ENCODE measurements around the gene HCFC2. TPM values are rescaled to one million over a fixed set of nuclear protein-coding genes. Genes with fewer than 3 reads are reported as not detected.

HCFC2 gene
- total RNA-seq, 1 experiment from 2014 or later: 9.4 TPM

DNA sequence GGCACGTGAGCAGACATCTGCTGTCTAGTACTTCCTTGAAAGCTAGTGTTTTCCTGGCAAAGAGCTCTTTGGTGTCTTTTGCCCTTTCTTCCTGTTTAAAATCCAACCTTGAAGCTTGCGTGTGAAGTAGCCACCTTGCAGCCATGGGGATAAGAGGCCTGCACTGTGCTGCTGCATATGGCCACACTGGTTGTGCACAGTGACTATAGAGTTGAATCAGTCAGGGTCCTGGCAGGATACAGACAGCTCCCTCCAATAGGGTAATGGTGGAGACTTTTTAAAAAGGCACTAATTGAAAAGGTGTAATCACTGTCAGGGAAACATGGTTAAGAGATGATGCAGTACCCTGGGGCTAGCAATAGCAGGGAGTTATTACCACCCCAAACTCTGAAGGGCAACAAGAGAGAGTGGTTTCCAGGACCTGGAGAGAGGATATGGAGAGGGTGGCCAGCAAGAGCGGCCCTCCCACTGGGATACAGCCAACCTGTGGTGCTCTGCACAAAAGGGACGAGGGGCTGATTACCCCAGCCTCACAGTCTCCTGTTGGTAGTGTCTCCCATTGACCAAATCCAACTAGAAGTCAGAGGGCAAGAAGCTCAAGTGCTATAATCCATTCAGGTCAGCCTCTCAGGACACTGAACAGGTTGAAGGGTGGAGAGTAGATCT lies 9.5 kb upstream of the HCFC2 start:
- TF ChIP-seq, protein P1, sequence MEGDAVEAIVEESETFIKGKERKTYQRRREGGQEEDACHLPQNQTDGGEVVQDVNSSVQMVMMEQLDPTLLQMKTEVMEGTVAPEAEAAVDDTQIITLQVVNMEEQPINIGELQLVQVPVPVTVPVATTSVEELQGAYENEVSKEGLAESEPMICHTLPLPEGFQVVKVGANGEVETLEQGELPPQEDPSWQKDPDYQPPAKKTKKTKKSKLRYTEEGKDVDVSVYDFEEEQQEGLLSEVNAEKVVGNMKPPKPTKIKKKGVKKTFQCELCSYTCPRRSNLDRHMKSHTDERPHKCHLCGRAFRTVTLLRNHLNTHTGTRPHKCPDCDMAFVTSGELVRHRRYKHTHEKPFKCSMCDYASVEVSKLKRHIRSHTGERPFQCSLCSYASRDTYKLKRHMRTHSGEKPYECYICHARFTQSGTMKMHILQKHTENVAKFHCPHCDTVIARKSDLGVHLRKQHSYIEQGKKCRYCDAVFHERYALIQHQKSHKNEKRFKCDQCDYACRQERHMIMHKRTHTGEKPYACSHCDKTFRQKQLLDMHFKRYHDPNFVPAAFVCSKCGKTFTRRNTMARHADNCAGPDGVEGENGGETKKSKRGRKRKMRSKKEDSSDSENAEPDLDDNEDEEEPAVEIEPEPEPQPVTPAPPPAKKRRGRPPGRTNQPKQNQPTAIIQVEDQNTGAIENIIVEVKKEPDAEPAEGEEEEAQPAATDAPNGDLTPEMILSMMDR (IDR thresholded peaks at IDR 0.05; ENCODE audit: unreplicated experiment): no peak
- no peak overlapping the region for H3K27ac Mint-ChIP-seq (ENCODE audit: unreplicated experiment)
- peaks cover 4% of the 10 kb centered on the region for H3K4me1 Mint-ChIP-seq (ENCODE audit: low read depth, unreplicated experiment)
- CTCF ChIA-PET: no interaction called here
- no peak overlapping the region for H3K4me3 Mint-ChIP-seq (ENCODE audit: low read depth, unreplicated experiment)
- H3K9me3 Mint-ChIP-seq (ENCODE audit: low read depth, unreplicated experiment): no peaks in the 10 kb centered on the region
- intact Hi-C loops (cut with micrococcal nuclease; ENCODE audit: unreplicated experiment): no loop called here
- H3K27me3 Mint-ChIP-seq (ENCODE audit: unreplicated experiment): peaks cover 82% of the 10 kb centered on the region
- no TSS peak for BruUV-seq (replicated peaks)
- DNase-seq: no peak
- H3K36me3 Mint-ChIP-seq (ENCODE audit: insufficient read depth, unreplicated experiment): no peaks in the 10 kb centered on the region

DNA sequence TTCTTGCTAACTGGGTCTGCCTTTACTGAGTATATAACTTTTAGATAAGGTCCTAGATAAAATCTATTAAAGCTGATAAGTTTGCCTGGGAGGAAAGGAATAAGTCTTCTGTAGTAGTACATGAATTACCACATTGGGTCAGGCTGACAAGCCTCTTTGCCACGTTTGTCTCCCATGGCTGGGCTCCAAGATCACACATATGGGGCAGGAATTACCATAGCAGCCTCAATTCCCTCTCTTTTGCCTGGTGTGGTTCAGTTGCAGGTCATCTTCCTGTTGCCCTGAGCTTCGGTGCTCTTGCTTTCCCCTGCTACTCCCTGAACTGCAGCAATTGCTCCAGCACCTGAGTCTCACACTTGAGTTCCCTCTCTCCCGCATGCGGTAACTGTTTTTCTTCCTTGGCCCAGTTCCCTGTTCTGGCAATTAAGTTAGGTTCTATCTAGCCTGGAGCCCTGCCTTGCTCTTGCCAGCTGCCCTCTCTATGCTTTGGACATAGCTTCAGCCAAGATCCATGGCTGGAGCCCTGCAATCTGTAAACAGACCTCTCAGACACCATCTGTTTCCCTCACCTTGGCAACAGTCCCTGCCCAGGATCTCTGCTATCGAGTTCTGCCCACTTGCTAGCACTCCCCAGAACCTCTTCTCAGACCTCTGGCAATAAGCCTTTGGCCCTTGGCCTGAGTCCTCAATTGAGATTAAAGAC lies 8.5 kb upstream of the HCFC2 start:
- no peaks in the 10 kb centered on the region for H3K4me1 Mint-ChIP-seq (ENCODE audit: low read depth, unreplicated experiment)
- H3K27ac Mint-ChIP-seq (ENCODE audit: unreplicated experiment): no peak overlapping the region
- TF ChIP-seq, protein P1 (IDR thresholded peaks at IDR 0.05; ENCODE audit: unreplicated experiment): no peak
- DNase-seq: no peak
- no peaks in the 10 kb centered on the region for H3K9me3 Mint-ChIP-seq (ENCODE audit: low read depth, unreplicated experiment)
- BruUV-seq (replicated peaks): no TSS peak
- CTCF ChIA-PET: no interaction called here
- no peak overlapping the region for H3K4me3 Mint-ChIP-seq (ENCODE audit: low read depth, unreplicated experiment)
- intact Hi-C loops (cut with micrococcal nuclease; ENCODE audit: unreplicated experiment): no loop called here
- H3K36me3 Mint-ChIP-seq (ENCODE audit: insufficient read depth, unreplicated experiment): no peaks in the 10 kb centered on the region
- peaks cover 85% of the 10 kb centered on the region for H3K27me3 Mint-ChIP-seq (ENCODE audit: unreplicated experiment)

DNA sequence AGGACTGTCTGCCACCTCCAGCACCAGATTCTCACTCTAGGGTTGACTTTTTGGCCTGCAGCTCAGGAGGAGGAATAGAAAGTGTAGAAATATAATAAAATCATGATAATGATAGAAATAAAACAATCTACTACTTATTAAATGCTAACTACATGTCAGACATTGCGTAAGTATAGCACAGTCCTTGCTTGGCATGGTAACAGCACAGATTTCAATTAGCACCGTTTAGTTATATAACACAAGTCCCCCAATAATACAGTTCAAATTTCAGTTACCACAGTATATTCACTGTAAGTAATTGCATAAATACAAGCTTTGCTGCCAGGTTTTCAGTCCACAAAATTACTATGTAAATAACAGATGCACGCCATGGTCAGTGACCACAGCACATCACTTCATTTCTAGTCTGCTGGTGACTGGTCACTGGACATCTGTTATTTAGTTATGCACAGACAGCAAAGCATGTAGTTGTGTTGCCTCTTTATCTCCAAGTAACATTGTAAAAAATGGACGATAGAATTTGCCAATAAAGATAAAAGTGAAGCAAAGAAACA lies 7.8 kb upstream of the HCFC2 start:
- no TSS peak for BruUV-seq (replicated peaks)
- no peak for DNase-seq
- H3K27me3 Mint-ChIP-seq (ENCODE audit: unreplicated experiment): peaks cover 84% of the 10 kb centered on the region
- no peak overlapping the region for H3K4me3 Mint-ChIP-seq (ENCODE audit: low read depth, unreplicated experiment)
- intact Hi-C loops (cut with micrococcal nuclease; ENCODE audit: unreplicated experiment): no loop called here
- no peaks in the 10 kb centered on the region for H3K9me3 Mint-ChIP-seq (ENCODE audit: low read depth, unreplicated experiment)
- H3K27ac Mint-ChIP-seq (ENCODE audit: unreplicated experiment): no peak overlapping the region
- CTCF ChIA-PET: interaction anchor here (2.5 kb wide), 1 partner anchor 53 kb away, joined by 19 read pairs; no protein-coding TSS in a partner anchor
- H3K36me3 Mint-ChIP-seq (ENCODE audit: insufficient read depth, unreplicated experiment): no peaks in the 10 kb centered on the region
- TF ChIP-seq, protein P1 (IDR thresholded peaks at IDR 0.05; ENCODE audit: unreplicated experiment): no peak
- H3K4me1 Mint-ChIP-seq (ENCODE audit: low read depth, unreplicated experiment): no peaks in the 10 kb centered on the region

DNA sequence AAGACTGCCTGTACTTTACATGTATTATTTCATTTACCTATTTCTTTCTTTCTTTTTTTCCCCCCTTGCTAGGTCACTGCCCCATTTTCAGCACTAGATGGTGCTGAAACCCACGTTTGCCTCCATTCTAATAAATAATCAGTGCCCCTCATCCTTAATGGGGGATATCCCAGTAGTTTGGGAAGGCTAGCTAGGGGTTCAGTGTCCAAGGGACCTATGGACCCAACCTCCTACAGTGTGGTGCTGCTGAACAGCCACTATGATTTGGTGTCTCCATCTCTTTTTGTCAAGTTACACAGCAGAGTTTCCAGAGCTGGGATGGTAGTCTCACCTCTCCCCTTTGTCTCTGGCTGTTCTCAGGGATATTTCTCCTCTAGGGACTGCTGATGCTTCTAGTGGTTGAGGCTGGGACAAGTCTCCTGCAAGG lies 6.5 kb upstream of the HCFC2 start:
- TF ChIP-seq, protein P1 (IDR thresholded peaks at IDR 0.05; ENCODE audit: unreplicated experiment): peak; percentile 66
- no peaks in the 10 kb centered on the region for H3K9me3 Mint-ChIP-seq (ENCODE audit: low read depth, unreplicated experiment)
- intact Hi-C loops (cut with micrococcal nuclease; ENCODE audit: unreplicated experiment): loop anchor here (1.0 kb wide), 1 partner anchor 52 kb away; no protein-coding TSS in a partner anchor
- H3K36me3 Mint-ChIP-seq (ENCODE audit: insufficient read depth, unreplicated experiment): peaks cover 6% of the 10 kb centered on the region
- peaks cover 72% of the 10 kb centered on the region for H3K27me3 Mint-ChIP-seq (ENCODE audit: unreplicated experiment)
- H3K4me3 Mint-ChIP-seq (ENCODE audit: low read depth, unreplicated experiment): no peak overlapping the region
- H3K27ac Mint-ChIP-seq (ENCODE audit: unreplicated experiment): no peak overlapping the region
- BruUV-seq (replicated peaks): no TSS peak
- no peaks in the 10 kb centered on the region for H3K4me1 Mint-ChIP-seq (ENCODE audit: low read depth, unreplicated experiment)
- CTCF ChIA-PET: interaction anchor here (1.0 to 2.5 kb wide), 2 partner anchors 51 to 80 kb away, joined by 3 to 19 read pairs; partner anchors contain the start of gene NFYB
- DNase-seq: no peak

All from Calu3 (cell line).